ENCODE measurements around the gene OSBPL5.
A peak's percentile ranks its signal among the peaks of the same experiment; 100 is the strongest.

OSBPL5 gene, protein sequence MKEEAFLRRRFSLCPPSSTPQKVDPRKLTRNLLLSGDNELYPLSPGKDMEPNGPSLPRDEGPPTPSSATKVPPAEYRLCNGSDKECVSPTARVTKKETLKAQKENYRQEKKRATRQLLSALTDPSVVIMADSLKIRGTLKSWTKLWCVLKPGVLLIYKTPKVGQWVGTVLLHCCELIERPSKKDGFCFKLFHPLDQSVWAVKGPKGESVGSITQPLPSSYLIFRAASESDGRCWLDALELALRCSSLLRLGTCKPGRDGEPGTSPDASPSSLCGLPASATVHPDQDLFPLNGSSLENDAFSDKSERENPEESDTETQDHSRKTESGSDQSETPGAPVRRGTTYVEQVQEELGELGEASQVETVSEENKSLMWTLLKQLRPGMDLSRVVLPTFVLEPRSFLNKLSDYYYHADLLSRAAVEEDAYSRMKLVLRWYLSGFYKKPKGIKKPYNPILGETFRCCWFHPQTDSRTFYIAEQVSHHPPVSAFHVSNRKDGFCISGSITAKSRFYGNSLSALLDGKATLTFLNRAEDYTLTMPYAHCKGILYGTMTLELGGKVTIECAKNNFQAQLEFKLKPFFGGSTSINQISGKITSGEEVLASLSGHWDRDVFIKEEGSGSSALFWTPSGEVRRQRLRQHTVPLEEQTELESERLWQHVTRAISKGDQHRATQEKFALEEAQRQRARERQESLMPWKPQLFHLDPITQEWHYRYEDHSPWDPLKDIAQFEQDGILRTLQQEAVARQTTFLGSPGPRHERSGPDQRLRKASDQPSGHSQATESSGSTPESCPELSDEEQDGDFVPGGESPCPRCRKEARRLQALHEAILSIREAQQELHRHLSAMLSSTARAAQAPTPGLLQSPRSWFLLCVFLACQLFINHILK

DNA sequence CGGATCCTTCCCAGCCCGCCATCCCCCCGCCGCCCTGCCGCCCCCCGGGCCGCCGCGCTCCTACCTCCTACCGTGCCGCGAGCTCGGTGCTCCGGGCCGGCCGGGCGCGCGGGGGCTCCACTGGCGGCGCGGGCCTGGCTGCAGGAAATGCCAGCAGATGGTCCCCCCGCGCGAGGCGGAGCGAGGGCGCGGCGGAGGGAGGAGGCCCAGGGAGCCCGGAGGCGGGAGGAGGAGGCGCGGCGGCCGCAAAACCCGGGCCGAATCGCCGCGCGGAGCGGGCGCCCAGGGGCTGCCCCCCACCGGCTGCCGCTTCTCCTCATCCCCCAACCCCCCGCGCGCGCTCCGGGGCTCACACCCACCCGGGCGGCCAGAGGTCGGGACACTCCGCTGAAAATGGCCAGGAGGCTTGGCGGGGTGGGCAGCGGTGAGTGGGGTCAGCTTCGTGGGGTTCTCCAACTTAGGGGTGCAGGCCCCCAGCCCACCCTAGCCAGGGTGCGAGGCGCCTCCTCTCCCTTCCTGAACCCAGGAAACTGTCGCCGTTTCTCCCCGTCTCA is at the start of gene OSBPL5:
Gene OSBPL5, minus strand, starts transcription at position 159 of the 554 bp plus-strand sequence. CDS start 36,162 bp downstream, outside the sequence.
- peak; percentile 6 for DNase-seq (ENCODE audit: low spot score)

DNA sequence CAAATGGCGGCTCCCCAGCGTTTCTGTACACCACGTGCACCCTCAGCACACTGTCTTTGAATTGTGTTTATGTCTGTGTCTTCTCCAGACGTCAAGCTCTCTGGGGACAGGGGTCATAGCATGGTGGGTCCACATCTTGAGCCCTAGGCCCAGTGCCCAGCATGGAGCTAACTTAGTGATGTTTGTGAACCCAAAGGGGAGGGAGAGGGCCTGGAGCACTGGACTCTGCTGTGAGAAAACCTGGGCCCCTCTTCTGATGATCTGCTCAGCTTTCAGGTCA is 49.2 kb upstream of the OSBPL5 start:
- no peak for DNase-seq (ENCODE audit: low spot score)

DNA sequence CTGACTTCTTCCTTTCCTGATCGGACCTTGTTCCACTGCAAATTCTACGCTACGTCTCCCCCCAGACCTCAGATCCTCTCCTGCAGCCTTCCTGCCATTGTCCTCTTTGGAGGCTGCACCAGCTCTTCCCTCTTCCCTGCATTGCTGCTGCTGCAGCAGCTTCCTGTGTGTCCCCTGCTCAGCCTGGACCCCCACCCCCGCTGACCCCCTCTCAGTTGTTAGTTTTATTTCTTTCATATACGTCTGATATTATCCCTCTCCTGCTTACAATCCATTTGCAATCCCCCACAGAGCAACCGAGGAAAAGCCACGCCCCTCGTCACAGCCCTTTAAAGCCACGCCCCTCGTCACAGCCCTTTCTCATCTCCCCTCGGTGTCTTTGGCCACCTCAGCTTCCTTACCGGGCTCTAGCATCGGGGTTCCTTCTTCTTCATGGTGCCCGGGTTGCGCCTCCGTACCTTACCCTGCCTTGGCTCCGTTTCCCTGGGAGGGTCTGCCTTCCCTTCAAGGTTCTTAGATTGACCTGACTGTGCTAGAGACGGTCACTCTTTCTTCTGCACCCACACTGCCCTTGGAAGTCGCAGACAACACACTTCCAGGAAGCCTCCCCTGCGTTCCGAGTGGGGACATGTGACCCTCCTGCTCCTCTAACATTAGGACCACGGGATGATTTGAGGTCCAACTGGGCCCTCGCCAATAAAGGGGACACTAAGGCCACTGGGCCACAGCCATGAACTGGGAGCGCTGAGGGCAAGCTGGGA is 48.7 kb upstream of the OSBPL5 start:
- no peak for DNase-seq (ENCODE audit: low spot score)

DNA sequence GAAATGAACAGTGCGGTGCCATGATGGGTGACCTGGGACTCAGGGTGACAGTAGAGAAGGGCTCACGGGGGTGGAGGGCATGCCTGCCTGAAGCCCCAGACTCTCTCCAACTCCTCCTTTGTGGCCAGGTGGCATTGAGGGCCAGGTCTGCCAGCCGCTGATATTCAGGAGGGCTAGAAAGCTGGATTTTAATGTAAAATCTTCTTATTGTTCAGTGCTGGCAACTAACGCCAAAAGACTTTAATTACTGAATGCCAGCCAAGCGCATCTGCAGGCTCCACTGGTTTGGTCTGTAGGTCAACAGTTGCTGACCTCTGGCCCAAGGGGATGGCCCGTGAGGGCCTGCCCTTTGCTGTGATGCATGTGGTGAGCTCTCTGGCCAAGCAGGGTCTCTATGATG is 43.2 kb upstream of the OSBPL5 start:
- no peak for DNase-seq (ENCODE audit: low spot score)

DNA sequence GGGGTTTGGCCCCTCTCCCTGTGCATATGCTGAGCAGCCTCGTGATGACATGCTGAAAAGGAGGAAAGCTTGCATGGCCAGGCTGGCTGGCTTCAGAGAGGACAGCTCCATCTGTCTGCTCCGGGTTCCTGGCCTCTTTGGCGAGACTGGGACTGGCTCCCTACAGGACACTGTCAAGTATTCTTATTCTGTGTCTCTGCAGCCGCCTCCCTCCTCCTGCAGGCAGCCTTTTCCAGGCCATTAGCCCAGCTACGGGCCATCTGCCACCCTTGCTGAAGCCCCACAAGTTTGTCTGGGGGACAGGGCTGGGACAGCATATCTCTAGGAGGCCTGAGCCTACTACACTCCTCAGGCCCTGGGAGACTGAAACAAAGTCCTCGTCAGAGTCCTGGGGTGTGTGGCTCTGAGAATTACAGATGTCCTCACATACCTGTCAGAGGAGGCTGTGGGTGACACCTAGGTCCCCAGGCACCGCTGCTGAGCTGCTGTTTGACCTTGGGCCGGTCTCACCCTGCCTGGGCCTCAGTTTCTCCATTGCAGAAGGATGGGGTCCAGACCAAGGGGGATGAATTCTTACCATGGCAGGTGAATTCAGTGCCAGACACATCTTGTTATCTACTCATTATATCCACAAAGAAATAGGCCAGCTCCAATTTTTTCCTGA is 42.5 kb upstream of the OSBPL5 start:
- DNase-seq (ENCODE audit: low spot score): no peak

DNA sequence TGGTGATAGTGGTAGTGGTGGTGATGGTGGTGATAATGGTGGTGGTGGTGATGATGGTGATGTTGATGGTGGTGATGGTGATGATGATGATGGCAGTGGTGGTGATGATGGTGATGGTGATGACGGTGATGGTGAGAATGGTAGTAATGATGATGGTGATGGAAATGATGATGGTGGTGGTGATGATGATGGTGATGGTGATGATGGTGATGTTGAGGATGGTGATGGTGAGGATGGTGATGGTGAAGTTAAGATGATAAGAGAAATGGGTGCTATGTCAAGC is 41.8 kb upstream of the OSBPL5 start:
- DNase-seq (ENCODE audit: low spot score): no peak

DNA sequence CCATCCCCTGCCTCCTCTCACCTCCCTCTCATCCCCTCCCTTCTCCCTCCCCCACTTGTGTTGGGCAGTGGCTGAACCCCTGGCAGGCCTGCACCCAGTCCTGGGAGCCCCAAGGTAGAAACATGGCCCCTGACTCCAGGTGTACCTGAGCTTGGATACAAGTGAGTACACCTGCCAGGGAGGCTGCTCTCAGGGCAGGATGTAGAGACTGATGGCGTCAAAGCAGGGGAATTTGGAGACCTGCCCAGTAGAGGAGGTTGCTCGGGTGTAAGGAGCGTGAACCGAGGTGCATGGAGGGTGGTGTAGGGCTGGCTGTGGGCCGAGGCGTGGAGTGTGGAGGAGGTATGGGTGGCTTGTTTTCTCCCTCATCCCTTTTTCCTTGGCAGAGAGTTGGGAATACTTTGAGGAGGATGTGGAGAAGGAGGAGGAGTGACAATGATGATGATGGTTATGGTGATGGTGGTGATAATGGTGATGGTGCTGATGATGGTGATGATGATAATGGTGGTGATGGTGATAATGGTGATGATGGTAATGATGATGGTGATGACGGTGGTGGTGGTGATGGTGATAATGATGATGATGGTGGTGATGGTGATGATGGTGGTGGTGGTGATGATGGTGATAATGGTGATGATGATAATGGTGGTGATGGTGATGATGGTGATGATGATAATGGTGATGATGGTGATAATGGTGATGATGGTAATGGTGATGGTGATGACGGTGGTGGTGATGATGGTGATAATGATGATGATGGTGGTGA is 41.2 kb upstream of the OSBPL5 start:
- DNase-seq (ENCODE audit: low spot score): no peak

DNA sequence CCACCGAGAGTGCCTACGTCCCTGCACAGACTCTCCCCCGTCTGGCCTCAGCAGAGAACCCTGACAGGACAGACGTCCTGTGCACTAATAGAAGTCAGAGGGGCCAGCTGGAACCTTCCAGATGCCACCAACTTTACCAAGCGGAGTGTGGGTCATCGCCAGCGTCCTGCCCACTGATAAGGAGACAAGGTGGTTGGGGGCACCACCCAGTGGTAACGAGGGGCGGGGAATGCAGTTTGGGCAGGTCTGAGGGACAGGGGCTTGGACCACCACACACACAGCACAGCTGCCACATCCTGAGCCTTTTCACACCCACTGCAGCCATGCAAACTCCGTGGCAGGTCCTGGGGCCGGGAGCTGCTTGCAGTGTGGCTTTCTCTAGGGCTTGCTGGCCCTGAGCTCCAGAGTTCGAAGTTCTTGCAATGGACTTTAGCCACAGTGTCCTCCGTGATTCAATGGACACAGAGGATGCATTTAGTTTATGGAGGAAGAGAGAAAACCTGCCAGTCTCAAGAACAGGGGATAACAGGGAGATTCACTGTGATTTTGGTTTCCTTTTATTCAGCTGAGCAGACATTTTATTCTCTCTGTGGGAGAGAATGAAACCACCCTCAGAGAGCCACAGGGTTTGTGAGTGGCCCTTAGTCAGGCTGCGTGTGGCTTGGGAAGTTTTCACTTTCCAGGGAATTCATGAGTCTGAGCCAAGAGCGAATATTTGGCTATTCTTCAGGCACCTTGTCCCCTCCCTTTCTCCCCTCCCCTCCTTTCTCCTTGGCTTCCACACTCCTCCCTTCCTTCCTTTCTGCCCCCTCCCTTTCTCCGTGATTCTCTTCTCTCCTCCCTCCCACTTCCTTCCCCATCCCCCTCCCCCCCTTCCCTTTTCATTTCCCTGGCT is 40.4 kb upstream of the OSBPL5 start:
- DNase-seq (ENCODE audit: low spot score): no peak

DNA sequence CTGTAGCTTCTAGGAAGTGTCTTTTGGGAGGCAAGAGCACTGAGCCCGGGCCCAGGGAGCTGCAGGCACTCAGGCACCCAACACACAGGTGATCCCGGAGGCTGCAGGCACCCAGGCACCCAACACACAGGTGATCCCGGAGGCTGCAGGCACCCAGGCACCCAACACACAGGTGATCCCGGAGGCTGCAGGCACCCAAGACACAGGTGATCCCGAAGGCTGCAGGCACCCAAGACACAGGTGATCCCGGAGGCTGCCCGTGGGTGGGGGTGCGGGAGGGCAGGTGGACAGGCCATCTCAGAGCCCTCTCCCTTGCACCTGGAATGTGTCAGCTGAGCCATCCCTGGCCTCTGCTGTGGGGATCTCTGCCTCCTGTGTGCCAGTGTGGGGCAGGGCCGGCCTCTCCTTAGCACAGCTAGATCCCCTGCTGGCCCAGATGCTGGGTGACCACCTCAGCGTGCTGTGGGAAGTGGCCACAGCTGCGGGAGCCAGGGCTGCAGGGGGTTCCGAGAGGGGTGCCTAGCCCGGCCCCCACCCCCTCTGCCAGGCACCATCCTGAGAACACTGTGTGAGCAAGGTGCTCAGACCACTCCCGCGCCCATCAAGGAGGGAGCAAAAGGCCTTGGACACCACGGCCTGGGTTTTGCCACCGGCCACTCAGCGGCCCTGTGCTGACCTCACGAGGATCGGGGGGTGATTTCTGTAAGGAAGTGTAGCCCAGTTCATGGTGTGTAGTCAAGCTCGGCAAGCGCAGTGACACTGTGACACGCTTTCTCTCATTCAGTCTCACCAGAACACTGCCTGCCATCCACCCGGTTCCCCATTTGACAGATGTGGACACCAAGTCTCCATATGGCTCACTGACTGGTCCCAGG is 39.3 kb upstream of the OSBPL5 start:
- no peak for DNase-seq (ENCODE audit: low spot score)

DNA sequence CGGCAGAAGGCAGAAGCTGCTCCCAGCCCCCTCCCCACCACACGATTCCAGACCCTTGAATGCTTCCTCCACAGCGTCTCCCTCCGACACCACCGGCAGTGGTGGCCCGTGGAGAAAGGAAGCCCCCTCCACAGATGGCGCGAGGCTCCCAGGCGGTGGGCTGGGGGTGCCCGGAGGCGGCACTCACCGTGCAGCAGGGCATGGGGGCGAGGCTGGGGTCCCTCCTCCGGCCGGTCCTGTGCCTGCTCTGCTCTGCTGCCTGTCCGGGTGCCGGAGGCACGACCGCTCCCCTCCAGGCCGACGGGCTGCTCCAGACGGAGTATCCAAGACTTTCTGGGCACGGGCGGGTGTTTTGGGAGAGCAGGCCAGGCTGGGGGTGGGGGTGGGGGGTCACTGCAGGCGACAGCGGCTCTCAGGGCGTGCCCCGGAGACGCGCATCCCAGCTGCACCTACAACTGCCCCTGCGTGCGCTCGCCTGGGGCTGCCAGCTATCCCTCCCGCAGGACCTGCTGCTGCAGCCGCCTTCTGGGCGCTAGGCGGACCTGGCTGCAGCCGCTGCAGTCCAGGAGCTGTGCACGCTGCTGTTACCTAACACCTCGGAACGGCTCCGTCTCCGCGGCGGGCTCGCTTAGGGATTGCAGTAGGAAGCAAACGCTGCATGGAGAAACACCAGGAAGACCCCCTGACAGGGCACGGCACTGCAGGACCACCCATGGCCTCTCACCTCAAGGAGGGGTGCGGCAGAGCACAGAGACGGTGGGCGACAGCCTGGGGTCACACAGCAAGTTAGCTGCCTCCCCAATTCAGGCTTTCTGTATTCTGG is 38.3 kb upstream of the OSBPL5 start:
- no peak for DNase-seq (ENCODE audit: low spot score)

DNA sequence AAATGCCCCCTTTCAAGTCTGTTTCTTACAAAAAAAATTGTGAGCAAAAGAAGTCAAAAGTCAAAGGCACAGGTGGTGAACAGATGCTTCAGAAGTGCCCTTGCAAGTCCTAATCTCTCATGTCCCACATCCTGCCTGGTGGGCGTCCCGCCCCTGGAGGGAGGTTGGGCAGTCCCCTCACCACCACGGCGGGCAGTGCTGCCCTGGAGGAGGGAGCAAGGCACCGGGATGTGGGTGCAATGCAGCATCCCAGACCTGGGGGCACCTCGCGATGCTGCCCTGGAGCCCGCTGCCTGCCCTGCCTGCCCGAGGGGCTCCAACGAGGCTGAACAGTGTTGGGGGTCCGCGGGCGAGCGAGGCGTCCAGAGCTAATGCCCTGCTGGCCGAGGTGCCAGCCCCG is 37.6 kb upstream of the OSBPL5 start:
- DNase-seq (ENCODE audit: low spot score): no peak

DNA sequence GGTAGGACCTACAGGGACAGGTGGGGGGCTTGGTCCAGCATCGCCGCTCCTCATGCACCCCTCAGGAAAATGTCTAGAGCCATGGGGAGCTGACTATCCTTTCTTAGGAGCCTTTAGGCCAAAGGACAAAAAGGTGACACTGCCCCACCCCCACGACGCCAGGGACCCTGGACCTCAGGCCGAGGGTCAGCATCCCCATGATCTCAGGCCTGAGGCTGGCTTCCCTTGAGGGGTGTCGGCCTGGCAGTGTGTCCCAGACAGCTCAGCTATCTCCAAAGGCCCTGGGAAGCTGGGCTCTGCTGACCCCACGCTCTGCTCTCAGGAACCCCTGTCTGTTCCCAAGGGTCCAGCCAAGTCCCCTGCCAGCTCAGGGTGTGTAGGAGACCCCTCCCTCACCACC is 37.2 kb upstream of the OSBPL5 start:
- DNase-seq (ENCODE audit: low spot score): no peak

DNA sequence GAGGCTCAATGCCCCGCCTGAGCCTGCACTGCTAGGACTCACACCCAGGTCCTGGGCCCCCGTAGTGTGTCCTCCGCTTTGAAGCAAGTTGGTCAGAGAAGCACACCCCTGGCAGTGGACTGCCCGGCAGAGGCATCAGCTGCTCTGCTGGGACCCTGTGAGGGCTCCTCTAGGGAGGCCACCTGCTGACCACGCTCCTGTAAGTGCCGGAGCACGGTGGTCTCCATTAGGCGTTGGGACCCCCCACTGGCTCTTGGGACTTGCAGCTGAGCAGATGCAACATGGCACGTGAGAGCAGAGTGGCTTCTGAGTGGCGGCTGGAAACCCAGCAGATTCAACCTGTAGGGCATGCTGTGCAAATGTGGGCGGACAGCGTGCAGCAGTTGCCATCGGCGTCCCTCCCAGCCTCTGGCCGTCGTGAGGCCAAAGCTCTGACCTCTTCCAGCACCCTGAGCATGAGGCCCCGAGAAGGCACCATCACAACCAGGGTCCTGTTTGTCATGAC is 36.6 kb upstream of the OSBPL5 start:
- DNase-seq (ENCODE audit: low spot score): no peak

DNA sequence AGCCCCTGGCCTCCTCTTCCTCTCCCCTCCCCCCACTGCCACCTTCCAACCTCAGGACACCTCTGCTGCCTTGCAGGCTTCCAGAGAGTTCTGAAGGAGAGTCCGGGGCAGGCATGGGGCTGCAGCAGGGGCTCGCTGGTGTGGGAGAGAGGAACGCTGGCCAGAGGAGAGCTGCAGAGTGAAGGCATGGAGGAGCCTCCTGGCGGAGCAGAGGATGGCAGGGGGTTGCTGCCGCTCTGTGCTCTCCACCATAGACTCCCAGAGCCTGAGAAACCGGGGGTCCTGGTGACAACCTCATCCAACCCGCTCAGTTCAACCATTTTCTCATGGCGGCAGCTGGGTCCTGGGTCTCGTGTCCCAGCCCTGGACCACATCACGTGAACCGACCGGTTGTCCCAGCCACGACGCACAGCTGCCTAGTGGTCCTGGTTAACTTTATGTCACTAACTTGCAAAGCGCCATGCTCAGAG is 36.0 kb upstream of the OSBPL5 start:
- no peak for DNase-seq (ENCODE audit: low spot score)

DNA sequence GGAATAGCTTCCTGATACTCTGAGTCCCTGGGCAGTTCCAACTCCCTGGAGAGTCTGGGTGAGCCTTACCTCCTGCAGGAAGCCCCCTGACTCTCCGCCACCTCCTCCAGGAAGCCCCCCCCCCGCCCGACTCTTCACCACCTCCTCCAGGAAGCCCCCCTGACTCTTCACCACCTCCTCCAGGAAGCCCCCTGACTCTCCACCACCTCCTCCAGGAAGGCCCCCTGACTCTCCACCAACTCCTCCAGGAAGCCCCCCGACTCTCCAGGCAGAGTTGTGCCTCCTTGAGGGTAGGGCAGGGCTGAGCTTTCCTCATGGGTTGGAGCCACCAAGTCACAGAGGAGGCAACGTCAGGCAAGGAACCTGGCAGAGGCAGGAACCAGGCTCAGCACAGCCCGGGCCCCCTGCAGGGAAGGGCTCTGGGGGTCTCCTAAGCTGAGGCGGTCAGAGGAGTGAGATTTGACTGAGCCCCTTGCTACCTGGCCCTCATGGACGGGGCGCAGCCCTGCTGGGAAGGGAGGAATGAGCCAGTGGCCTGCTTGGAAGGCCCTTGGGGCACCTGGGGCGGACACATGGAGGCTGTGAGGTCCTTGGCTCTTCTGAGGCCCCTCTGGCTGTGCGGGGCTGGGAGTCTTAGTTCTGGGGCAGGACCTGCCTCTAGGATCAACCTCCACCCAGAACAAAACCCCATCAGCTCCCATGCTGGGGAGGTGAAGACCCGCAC is 35.4 kb upstream of the OSBPL5 start:
- no peak for DNase-seq (ENCODE audit: low spot score)

DNA sequence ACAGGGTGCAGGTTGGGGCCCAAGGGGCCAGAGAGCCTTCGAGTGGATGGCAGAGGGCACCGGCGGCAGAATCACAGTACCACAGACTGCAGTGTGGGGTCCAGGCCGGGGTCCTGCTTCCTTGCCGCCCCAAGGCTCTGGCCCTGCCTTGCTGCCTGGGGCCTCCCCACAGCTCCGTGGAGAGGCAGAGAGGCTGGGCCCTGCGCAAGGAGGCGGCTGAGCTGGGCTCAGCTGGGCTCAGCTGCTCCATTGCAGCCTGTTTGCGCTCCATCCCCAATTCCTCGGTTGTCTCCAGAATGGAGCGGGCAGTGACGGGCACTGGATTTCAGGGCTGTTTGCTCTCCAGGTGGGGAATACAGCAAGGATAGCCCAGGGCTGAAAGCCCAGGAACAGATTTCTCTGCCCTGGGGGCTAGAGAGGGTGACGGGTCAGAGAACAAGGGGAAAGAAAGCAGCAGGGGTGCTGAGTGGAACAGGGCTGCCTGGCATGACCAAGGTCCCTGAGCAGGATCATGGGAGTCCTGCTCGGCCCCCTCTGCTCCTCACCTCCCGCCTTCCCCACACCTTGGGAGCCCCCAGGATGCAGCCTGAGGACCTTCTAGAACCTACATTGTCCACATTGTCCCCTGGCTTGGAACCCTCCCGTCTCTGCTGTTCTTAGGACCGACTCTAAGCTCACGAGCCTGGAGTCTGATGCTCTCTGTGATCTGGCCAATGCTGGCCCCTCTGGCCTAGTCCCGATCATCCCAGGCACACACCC is 34.6 kb upstream of the OSBPL5 start:
- no peak for DNase-seq (ENCODE audit: low spot score)

DNA sequence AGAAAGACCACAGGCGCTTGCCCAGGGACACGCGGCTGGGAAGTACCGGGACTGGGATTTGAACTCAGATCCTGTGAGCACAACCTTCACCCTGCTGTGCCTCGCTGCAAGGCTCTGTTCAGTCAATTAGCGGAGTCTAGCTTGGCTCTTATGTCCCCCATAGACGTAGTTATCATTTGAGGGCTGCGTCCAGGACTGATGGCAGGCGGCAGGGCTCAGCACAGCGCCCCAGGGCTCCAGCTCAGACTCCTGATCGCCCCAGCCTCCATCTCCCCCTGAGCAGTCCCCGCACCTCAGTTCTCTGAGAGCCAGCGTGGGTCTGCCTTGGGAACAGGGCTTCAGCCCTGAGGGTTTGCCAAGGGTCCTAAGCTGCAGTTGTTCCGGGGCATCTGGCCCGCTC is 33.7 kb upstream of the OSBPL5 start:
- no peak for DNase-seq (ENCODE audit: low spot score)
